B cell (primary cell): ENCODE results near the gene PAPOLB. TPM values are rescaled to one million over a fixed set of nuclear protein-coding genes. Genes with fewer than 3 reads are reported as not detected.

Source experiments
- ATAC-seq: fragments of 200-7000 bp; cut with Tn5 transposase; one replicate; pipeline ENCODE4 v1.10.0; 2021; ENCODE audit warnings: low read depth, mild to moderate bottlenecking, moderate number of reproducible peaks, moderate library complexity
- CTCF ChIA-PET: fragments of 350-600 bp; sonication (Branson Sonifier 250); formaldehyde crosslinking; loops from one replicate; lab custom pipeline; 2021; ENCODE audit warnings: antibody characterized with exemption, inconsistent platforms; lab: Charles Lee
- POLR2A ChIA-PET: fragments of 350-600 bp; sonication (Branson Sonifier 250); formaldehyde crosslinking; loops from one replicate; lab custom pipeline; 2021; ENCODE audit warnings: antibody characterized with exemption; lab: Charles Lee
- DNase-seq: peaks from one replicate; pipeline ENCODE4 v3.0.0; 2013
- H2AFZ ChIP-seq: 2 replicates; pipeline ENCODE4 v1.6.1; 2012; ENCODE audit warnings: mild to moderate bottlenecking, low read depth, low read length; ENCODE audit not compliant: insufficient read depth, poor library complexity, severe bottlenecking
- H3K27ac ChIP-seq, 2 donors: 1 replicate in 1 of 2; 2 replicates in 1 of 2; pipeline ENCODE4 v1.5.1; 2012 to 2013; ENCODE audit warnings: low read length in 2 of 2, mild to moderate bottlenecking in 2 of 2, moderate library complexity in 1 of 2
- H3K27me3 ChIP-seq, 4 experiments: fragments of 200-600 bp in 1 of 4; sonication (generic) in 1 of 4; replicated peaks in 1 of 4; 1 replicate in 2 of 4; 2 replicates in 2 of 4; pipeline versions ENCODE4 v1.6.1 to v1.7.0; 2013 to 2016; ENCODE audit warnings: low read length in 3 of 4, mild to moderate bottlenecking in 2 of 4, mixed read lengths in 1 of 4, moderate library complexity in 1 of 4; ENCODE audit not compliant: insufficient read depth in 4 of 4, control insufficient read depth in 3 of 4; ENCODE audit errors: control extremely low read depth in 1 of 4
- H3K36me3 ChIP-seq, 2 experiments: replicated peaks in 1 of 2; 1 replicate in 1 of 2; 2 replicates in 1 of 2; pipeline versions ENCODE4 v1.6.1 to v1.7.1; 2013; ENCODE audit warnings: low read length in 1 of 2; ENCODE audit not compliant: insufficient read depth in 2 of 2, control insufficient read depth in 1 of 2; ENCODE audit errors: control extremely low read depth in 1 of 2, extremely low read depth in 1 of 2
- H3K4me1 ChIP-seq, 2 donors: fragments of 200-600 bp in 1 of 2; sonication (generic) in 1 of 2; 1 replicate in 1 of 2; 2 replicates in 1 of 2; pipeline versions ENCODE4 v1.5.1 to v1.6.1; 2013 to 2017; ENCODE audit warnings: low read length in 2 of 2; ENCODE audit not compliant: control insufficient read depth in 2 of 2, insufficient read depth in 2 of 2
- H3K4me2 ChIP-seq: replicated peaks from 2 replicates; pipeline ENCODE3; 2012; ENCODE audit warnings: mild to moderate bottlenecking, low read depth, low read length; ENCODE audit not compliant: poor library complexity, severe bottlenecking
- H3K4me3 ChIP-seq, 5 experiments: fragments of 200-600 bp in 1 of 5; sonication (generic) in 1 of 5; 1 replicate in 3 of 5; 2 replicates in 2 of 5; pipeline versions ENCODE4 v1.5.1 to v1.7.0; 2011 to 2016; ENCODE audit warnings: low read length in 4 of 5, mild to moderate bottlenecking in 4 of 5, low read depth in 2 of 5, control low read depth in 1 of 5, moderate library complexity in 1 of 5; ENCODE audit not compliant: insufficient read depth in 1 of 5; ENCODE audit errors: control extremely low read depth in 1 of 5, extremely low read depth in 1 of 5
- H3K79me2 ChIP-seq: fragments of 200-600 bp; sonication (generic); one replicate; pipeline ENCODE4 v1.6.0; 2016; ENCODE audit warnings: low read length; ENCODE audit not compliant: control insufficient read depth, insufficient read depth
- H3K9ac ChIP-seq: fragments of 200-600 bp; sonication (generic); 2 replicates; pipeline ENCODE4 v1.6.1; 2017; ENCODE audit warnings: mild to moderate bottlenecking, low read length, moderate library complexity
- H3K9me3 ChIP-seq, 3 donors: one replicate each; pipeline versions ENCODE4 v1.6.1 to v1.7.1; 2013; ENCODE audit warnings: low read length in 2 of 3; ENCODE audit not compliant: control insufficient read depth in 2 of 3, insufficient read depth in 1 of 3; ENCODE audit errors: control extremely low read depth in 1 of 3
- H4K20me1 ChIP-seq: 2 replicates; pipeline ENCODE4 v1.6.0; 2012; ENCODE audit warnings: mild to moderate bottlenecking, low read length; ENCODE audit not compliant: insufficient read depth, control insufficient read depth, poor library complexity, severe bottlenecking
- H3K27ac Mint-ChIP-seq: one replicate; pipeline ENCODE4 v1.8.0; 2021; ENCODE audit warnings: mixed read lengths
- H3K27me3 Mint-ChIP-seq: one replicate; pipeline ENCODE4 v1.8.0; 2021; ENCODE audit warnings: mixed read lengths
- H3K4me1 Mint-ChIP-seq: one replicate; pipeline ENCODE4 v1.8.0; 2021; ENCODE audit warnings: mixed read lengths
- H3K4me3 Mint-ChIP-seq: one replicate; pipeline ENCODE4 v1.8.0; 2021; ENCODE audit warnings: mixed read lengths
- H3K9me3 Mint-ChIP-seq: one replicate; pipeline ENCODE4 v1.8.0; 2022; ENCODE audit warnings: mixed read lengths; ENCODE audit not compliant: insufficient read depth
- CTCF ChIP-seq: fragments of 200-600 bp; IDR thresholded peaks from one replicate; pipeline ENCODE4 v1.8.0; 2022; ENCODE audit warnings: antibody characterized with exemption, mild to moderate bottlenecking
- EZH2 ChIP-seq: IDR thresholded peaks from 2 replicates; pipeline ENCODE4 v1.6.1; 2012; ENCODE audit warnings: borderline replicate concordance, low read depth, mild to moderate bottlenecking, moderate library complexity, low read length; ENCODE audit not compliant: insufficient read depth, poor library complexity, severe bottlenecking
- WGBS: methylation state at CpG from one replicate; pipeline ENCODE4 v1.1.5; 2013; ENCODE audit warnings: missing lambda C conversion rate; ENCODE audit not compliant: insufficient coverage; 5-methylcytosine and 5-hydroxymethylcytosine counted together
- intact Hi-C: fragments of 100-400 bp; cut with micrococcal nuclease; formaldehyde crosslinking; loops from one replicate; pipeline ENCODE4 v1.10.0; 2022
- polyA plus RNA-seq: library from polyadenylated mRNA; depleted of rRNA; stranded (reverse); fragments of >200 nt; gene quantifications from 2 replicates; pipeline ENCODE4 v1.2.3, GENCODE V29; 2012
- total RNA-seq, 2 donors: library from RNA; stranded (reverse); fragments of 120-200 nt in 1 of 2; gene quantifications; 1 replicate in 1 of 2; 2 replicates in 1 of 2; pipeline versions ENCODE4 v1.2.3 to v1.2.4, GENCODE V29; 2013 to 2022

Gene PAPOLB
- total and polyA plus RNA-seq, 2 donors (not counting 1 experiment from before 2014, with no cell fraction given) = not detected

GRCh38 chr7:4879396-4880081 lies 17.7 kb upstream of the PAPOLB start:
- no peak overlapping the region for H3K4me3 ChIP-seq
- no peak overlapping the region for H3K27ac ChIP-seq
- H3K27ac Mint-ChIP-seq = no peak overlapping the region
- peaks cover 0 to 30% (median 9%) of the 10 kb centered on the region in 4 experiments for H3K27me3 ChIP-seq
- no peak overlapping the region for H3K9ac ChIP-seq
- peaks cover 3 to 17% of the 10 kb centered on the region in 2 donors for H3K4me1 ChIP-seq
- ATAC-seq (no peak), DNase-seq (no peak)
- H3K79me2 ChIP-seq = no peaks in the 10 kb centered on the region
- 95% methylated on average over 27 of the region's 27 CpGs for WGBS
- H4K20me1 ChIP-seq = no peaks in the 10 kb centered on the region
- peaks cover 26% of the 10 kb centered on the region for H3K27me3 Mint-ChIP-seq
- CTCF ChIA-PET = no interaction called here
- TF ChIP-seq CTCF = no peak
- TF ChIP-seq EZH2 = no peak
- no peaks in the 10 kb centered on the region for H3K9me3 Mint-ChIP-seq
- no peaks in the 10 kb centered on the region for H3K36me3 ChIP-seq
- H3K4me2 ChIP-seq = no peak overlapping the region
- intact Hi-C loops = no loop called here
- H3K9me3 ChIP-seq = peaks cover 0 to 8% (median 0%) of the 10 kb centered on the region in 3 donors
- no peak overlapping the region for H2AFZ ChIP-seq
- no peak overlapping the region for H3K4me3 Mint-ChIP-seq
- POLR2A ChIA-PET = no interaction called here
- peaks cover 13% of the 10 kb centered on the region for H3K4me1 Mint-ChIP-seq
